ENCODE results near the gene BIN1. TPM values are rescaled to one million over a fixed set of nuclear protein-coding genes. Genes with fewer than 3 reads are reported as not detected.

The BIN1 gene
- total and polyA plus RNA-seq, 8 donors: 13.3 to 21.3 (median 16.2) TPM

DNA sequence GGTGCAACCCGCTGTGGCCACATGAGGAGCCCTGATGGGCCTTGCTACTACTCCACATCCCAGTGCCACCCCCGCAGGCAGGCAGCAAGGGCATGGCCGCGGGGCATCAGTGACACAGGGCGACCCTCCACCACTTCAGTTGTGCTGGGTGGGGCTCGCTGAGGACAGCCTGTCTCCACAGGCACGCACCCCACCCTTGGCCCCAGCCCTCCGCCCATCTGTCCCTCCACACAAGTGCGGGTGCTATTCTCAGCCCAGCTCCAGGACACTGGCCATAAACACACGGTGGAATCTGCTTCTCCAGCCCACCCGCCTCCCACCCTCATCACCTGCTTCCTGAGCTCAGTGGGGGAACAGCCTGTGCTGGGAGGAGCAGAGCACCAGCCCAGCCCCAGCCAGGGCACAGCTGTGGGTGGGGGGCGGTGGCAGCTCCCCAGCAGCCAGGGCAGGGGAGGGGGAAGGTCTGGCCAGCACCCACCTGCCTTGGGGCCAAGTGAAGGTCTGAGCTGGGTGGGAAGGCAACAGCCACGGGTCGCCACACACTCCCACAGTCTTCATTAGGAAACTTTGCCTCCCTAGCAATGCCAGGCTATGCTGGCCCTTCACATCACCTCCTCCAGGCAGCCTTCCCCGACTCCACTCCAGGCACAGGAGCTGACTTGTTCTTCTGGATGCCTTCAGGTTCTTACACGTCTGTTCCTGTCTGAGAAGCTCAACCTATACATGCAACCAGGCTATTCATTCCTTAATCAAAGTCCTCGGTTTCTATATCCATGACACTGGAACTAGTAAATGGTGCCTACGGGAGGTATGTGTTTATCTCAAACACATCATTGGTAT, 16.5 kb downstream of the BIN1 start:
- intact Hi-C loops (cut with DNase I): no loop called here
- TF ChIP-seq, protein P1, sequence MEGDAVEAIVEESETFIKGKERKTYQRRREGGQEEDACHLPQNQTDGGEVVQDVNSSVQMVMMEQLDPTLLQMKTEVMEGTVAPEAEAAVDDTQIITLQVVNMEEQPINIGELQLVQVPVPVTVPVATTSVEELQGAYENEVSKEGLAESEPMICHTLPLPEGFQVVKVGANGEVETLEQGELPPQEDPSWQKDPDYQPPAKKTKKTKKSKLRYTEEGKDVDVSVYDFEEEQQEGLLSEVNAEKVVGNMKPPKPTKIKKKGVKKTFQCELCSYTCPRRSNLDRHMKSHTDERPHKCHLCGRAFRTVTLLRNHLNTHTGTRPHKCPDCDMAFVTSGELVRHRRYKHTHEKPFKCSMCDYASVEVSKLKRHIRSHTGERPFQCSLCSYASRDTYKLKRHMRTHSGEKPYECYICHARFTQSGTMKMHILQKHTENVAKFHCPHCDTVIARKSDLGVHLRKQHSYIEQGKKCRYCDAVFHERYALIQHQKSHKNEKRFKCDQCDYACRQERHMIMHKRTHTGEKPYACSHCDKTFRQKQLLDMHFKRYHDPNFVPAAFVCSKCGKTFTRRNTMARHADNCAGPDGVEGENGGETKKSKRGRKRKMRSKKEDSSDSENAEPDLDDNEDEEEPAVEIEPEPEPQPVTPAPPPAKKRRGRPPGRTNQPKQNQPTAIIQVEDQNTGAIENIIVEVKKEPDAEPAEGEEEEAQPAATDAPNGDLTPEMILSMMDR (IDR thresholded peaks at IDR 0.05): no peak
- 84 to 95% methylated on average over 18 of the region's 18 CpGs for WGBS, 2 donors
- DNase-seq (peak in 1 of 6 donors; percentile 73), FAIRE-seq (no peak), ATAC-seq (no peak)
- Histone ChIP-seq H3K36me3 (no peaks in the 10 kb centered on the region), H3K9me3 (no peaks in the 10 kb centered on the region), H3K27ac (no peak overlapping the region), H3K4me1 (no peaks in the 10 kb centered on the region), H3K4me3 (no peak overlapping the region), H3K27me3 (no peaks in the 10 kb centered on the region)

DNA sequence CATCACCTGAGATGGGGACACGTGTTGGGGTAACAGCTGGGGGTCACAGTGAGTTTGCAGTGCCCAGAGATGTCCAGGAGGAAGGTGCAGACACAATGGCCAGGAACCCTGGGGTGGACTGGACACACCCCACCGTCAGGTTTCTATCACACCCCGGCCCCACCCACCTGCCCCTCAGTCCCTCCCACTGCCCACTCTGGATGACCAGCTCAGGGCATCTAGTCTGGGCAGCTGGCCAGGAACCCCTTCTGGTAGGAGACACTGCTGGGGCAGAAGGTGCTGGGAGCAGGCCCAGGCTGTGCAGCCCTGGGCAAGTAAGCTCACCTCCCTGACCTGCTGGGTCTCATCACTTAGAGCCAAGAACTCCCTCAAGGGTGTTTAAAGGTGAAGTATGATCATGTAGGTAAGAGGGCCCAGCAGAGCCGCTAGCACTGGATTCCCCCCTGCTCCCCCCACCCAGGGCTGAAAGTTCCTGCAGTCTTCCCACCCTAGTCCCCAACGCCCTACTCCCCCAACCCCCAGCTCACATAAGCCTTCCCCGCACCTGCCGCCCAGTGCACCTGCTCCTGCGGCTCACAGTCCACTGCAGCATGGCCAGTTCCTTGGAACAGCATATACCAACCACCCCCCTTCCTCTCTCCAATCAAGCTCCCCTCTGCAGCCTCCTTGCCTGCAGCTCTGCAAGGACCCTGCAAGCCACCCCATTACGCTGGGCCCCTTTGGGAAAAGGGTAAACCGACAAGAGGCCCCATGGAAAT, 17.3 kb downstream of the BIN1 start:
- Histone ChIP-seq H3K27ac (no peak overlapping the region), H3K27me3 (no peaks in the 10 kb centered on the region), H3K9me3 (no peaks in the 10 kb centered on the region), H3K4me3 (no peak overlapping the region), H3K4me1 (no peaks in the 10 kb centered on the region), H3K36me3 (no peaks in the 10 kb centered on the region)
- WGBS, 2 donors: 90 to 94% methylated on average over 9 to 10 of the region's 10 CpGs
- DNase-seq (peak in 1 of 6 donors; percentile 60), ATAC-seq (no peak), FAIRE-seq (no peak)
- TF ChIP-seq, protein P1 (IDR thresholded peaks at IDR 0.05): no peak
- intact Hi-C loops (cut with DNase I): no loop called here

DNA sequence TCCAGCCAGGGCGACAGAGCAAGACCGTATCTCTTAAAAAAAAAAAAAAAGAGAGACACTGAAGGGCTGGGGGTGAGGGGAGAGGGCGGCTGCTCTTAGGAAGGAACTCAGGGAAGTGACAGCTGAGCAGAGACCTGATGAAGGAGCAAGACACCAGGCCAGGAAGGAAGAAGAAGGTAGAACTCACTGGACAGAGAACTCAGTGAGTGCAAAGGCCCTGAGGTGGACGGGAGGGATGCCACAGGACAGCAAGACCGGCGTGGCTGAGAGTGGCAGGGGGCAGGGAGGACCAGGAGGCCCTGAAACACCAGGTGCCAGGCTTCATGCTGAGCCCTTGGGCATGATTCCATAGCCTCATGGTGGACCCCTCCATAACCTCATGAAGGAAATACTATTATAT, 18.2 kb downstream of the BIN1 start:
- Histone ChIP-seq H3K27ac (no peak overlapping the region), H3K4me1 (no peaks in the 10 kb centered on the region), H3K36me3 (no peaks in the 10 kb centered on the region), H3K27me3 (no peaks in the 10 kb centered on the region), H3K9me3 (no peaks in the 10 kb centered on the region), H3K4me3 (no peak overlapping the region)
- TF ChIP-seq, protein P1 (IDR thresholded peaks at IDR 0.05): no peak
- FAIRE-seq: no peak
- intact Hi-C loops (cut with DNase I): no loop called here
- 90 to 92% methylated on average over 6 of the region's 6 CpGs for WGBS, 2 donors
- DNase-seq: peak in 2 of 6 donors; percentile 8 to 25
- no peak for ATAC-seq

DNA sequence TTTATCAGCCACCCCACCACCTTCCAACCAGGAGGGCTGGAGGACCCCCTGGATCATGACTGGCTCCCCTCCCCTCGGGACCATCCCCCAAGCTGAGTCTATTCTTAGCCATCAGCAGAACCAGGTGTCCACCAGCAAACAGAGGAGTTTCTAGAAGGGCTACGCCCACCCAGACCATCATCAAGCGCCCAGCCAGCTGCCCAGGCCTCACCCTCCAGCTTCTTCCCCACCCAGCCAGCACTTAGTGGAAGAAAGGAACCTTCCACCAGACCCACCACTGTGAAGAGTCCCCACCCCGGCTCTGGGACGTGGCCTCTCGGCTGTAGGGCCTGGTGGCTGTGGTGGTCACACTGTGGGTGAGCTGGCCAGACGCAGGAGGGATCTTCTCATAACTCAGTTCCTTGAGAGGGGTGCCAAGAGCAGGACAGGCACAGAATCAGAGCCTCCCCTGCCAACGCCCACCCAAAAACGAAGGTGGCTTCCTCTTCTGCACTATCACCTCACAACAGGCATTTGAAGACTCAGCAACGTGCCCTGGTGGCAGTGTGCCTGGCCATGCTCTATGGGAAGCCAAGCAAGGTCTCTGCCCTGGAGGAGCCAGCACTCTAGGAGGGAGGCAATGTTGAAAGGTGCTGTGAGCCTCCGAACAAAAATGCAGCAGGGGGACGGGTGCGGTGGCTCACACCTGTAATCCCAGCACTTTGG, 19.0 kb downstream of the BIN1 start:
- no peak for FAIRE-seq
- no peaks in the 10 kb centered on the region for H3K9me3 ChIP-seq
- no peak overlapping the region for H3K27ac ChIP-seq
- no peaks in the 10 kb centered on the region for H3K4me1 ChIP-seq
- intact Hi-C loops (cut with DNase I): no loop called here
- no peak for ATAC-seq
- no peak overlapping the region for H3K4me3 ChIP-seq
- WGBS, 2 donors: 69 to 88% methylated on average over 13 of the region's 13 CpGs
- H3K36me3 ChIP-seq: no peaks in the 10 kb centered on the region
- TF ChIP-seq, protein P1 (IDR thresholded peaks at IDR 0.05): no peak
- no peaks in the 10 kb centered on the region for H3K27me3 ChIP-seq
- peak in 2 of 6 donors; percentile 14 to 55 for DNase-seq
